GM18505 (cell line): ENCODE results near the gene TREH.

Source experiments
- ATAC-seq: cut with Tn5 transposase; IDR thresholded peaks from one replicate; pipeline ENCODE4 v1.9.1; 2021; ENCODE audit not compliant: unreplicated experiment
- POLR2A ChIP-seq: IDR thresholded peaks from 4 replicates; pipeline ENCODE4 v1.6.1; 2011; ENCODE audit warnings: borderline replicate concordance; ENCODE audit not compliant: insufficient read depth, insufficient read length; ENCODE audit errors: extremely low read depth

The TREH gene

GRCh38 chr11:118663902-118664301, 15.5 kb downstream of the TREH start:
- no peak for ATAC-seq
- no peak for TF ChIP-seq POLR2A

DNA sequence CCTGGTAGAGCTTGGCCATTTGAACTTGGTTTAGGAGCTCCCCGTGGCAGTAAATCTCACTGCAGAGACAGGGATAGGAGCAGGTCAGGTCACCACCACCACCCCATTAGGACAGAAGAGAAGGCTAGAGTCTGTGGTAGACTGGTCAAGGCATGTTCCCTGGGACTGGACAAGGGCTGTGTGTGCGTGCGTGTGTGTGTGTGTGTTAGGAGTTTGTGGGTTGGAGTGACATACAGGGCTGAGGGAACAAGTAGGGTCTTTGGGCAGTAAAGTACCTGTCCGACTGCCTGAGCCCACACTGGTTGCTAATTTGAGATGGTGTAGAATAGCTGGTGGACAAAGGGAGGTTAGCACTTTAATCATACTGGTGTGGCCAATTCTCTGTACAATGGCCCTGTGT, 16.1 kb downstream of the TREH start:
- no peak for ATAC-seq
- no peak for TF ChIP-seq POLR2A

- ATAC-seq = no peak
- TF ChIP-seq POLR2A = no peak
Measured at GRCh38 chr11:118662401-118663271, 16.8 kb downstream of the TREH start.

- ATAC-seq = no peak
- no peak for TF ChIP-seq POLR2A
Measured at GRCh38 chr11:118661425-118662301, 17.8 kb downstream of the TREH start.

DNA sequence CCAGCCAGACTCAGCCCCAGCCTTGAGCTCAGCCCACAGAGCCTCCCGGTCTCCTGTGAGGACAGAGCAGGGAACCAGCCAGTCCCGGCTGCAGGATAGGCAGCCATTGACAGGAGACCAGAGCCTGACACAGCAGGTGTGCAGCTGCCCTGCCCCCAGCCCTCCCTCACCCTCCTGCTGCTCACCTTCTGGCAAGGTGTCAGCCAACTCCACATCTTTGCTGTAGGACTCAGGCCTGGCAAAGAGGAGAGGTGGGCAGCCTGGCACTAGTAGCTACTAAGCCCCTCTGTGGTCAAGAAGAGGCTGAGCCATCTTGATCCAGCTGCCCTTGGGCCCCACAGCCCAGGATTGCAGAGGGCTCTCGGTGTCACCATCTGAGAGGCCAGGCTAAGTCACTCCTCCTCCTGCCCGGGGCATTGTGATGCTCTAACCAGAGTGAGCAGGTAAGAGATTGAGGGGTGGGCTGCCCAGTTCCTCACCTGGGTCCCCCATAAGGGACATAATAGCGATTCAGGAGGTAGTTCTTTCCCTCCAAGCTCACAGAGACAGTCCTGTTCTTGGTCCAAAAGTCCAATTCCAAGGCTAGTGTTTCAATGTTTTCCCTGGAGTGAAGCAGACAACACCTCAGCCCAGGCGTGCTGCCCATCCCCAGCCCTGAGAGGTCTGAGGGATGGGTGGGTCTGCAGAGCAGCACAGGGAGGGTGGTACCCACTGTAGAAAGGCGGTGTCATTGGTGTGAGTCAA, 18.6 kb downstream of the TREH start:
- ATAC-seq = no peak

DNA sequence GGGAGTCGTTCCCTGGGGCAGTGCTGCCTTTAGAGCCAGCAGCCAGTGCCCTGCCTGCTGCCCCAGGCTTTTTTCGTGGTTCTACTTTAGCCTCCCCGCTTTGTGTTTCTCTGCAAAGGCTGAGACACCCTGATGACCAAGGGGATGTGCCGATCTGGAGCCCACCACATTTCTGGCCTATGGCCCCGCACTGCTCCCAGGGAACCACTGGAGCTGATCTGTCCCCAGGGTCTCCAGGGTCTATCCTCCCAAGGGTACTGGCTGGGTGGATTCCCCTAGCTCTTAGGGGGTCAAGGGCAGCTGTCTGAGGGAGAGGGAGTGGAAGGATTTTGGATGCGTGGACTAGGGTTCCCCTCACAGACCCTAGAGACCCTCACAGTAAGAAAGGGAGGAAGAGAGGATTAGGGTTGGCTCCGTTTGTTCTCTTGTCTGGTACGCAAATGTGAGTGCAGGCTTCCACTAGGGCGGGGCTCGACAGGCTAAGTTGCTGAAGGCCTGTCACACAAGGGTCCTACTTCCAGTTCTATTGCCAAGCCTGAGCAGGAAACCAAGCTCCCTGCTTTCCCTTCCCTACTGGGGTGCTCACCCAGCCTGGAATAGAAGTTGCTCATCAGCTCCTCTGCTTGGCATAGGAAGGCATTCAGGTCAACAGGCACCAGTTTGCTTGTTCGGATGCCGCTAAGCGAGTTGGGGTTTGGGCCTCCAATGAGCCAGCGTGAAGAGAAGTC, 19.3 kb downstream of the TREH start:
- no peak for TF ChIP-seq POLR2A
- no peak for ATAC-seq

More for the DNA sequence above, 18.6 kb downstream of the TREH start:
- TF ChIP-seq POLR2A = no peak

DNA sequence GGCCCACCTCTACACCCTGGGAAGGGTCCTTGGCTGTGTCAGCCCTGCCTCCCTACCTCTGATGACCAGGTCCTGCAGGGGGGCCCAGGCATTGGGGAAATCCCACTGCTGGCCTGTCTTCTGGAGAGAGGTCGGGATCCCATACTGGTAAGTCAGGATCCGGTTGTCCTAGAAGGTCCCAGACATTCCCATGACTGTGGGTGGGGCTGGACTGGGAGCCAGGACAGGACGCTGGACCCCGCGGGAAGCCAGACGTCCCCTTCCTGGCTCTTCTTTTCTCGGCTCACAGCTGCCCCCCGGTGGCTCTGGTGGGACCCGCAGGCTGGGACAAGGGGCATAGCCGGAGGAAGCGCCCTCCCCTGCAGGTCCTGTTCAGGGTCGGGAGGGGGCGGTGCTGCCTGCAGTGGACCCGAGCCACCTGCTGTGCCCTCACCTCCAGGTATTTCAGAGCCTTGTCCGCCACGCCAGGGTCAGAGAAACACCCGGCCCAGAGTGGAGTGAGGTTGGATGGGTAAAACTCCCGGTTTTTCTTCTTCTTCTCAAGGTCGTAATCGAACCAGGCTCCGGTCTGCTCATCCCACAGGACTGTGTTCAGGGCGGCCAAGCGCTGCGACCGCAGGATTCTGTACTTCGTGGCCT, 20.0 kb downstream of the TREH start:
- TF ChIP-seq POLR2A = no peak
- peak; percentile 80 for ATAC-seq

- no peak for ATAC-seq
- no peak for TF ChIP-seq POLR2A
Measured at GRCh38 chr11:118658429-118659313, 20.8 kb downstream of the TREH start.

DNA sequence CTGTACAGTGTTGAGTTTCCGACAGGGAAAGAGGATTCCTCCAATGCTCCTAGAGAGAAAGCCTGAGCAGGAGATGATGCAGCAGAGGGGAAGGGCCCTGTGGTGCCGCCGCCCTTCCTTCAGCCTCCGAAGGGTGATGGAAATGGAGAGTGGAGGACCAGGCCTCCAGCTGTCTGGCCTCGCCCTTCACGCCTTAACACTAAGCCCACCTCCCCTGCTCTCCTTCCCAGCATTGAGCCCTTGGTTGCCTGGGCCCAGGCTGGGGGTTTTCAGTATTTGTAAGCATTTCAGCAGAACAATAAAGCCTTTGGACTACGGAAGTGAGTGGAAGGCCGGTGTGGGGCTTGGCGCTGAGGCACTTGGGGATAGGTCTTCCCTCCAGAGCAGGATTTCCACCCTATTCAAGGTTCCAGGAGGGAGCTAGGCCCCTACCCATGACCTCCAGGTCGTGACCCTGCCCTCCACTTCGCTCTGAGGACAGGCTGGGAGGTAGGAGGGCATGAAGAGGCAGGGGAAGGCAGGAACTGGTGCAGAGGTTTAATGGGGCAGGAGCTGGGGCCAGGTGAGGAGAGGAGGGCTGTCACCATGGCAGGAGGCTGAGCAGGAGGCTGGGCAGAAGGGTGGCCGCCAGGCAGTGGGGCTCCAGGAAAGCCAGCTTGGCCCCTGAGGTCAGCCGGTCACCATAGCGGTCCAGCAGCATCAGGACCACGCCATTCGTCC, 21.6 kb downstream of the TREH start:
- ATAC-seq = no peak
- TF ChIP-seq POLR2A = no peak

DNA sequence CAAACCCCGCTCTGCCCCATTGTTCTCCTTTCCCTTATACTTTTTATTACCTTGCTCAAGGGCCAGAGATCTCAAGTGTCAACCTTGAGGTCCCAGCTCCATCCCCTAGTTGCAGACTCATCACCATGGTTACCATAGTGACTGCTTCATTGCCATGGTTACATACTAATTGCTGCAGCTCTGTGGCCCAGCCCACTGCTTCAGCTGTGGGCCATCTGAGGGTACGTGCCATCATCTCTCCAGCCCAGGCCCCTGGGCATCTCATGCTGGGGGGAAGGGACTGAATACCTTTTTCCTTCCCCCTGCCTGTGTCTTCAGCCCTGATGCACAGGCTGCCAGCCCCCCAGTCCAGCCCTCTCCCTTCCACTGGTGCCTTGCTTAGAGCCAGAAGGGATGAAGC, 22.2 kb downstream of the TREH start:
- no peak for ATAC-seq
- no peak for TF ChIP-seq POLR2A
